ENCODE measurements around the gene ROR1.

The ROR1 gene

GRCh38 chr1:63859480-63860275 is 85.9 kb downstream of the ROR1 start:
- DNase-seq: no peak

- no peak for DNase-seq
Measured at GRCh38 chr1:63861052-63861691, 87.4 kb downstream of the ROR1 start.

DNA sequence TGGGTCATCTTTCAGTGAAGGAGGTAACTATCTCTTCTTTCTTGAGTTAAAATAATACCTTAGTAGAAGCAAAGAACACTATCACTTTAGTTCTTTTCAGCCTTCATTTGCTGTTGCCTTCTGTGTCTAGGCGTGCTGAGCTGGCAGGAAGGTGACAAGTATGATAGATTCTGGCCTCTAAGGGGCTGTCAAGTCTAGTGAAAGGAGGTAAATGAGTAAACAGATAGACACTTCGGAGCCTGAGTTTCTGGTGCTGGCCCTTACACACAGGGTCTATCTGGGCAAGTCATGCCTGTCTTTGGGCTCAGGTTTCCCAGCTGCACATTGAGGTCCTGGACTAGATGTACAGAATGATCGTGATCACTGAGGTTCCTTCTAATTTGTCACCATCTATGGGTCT is 89.3 kb downstream of the ROR1 start:
- no peak for DNase-seq

DNA sequence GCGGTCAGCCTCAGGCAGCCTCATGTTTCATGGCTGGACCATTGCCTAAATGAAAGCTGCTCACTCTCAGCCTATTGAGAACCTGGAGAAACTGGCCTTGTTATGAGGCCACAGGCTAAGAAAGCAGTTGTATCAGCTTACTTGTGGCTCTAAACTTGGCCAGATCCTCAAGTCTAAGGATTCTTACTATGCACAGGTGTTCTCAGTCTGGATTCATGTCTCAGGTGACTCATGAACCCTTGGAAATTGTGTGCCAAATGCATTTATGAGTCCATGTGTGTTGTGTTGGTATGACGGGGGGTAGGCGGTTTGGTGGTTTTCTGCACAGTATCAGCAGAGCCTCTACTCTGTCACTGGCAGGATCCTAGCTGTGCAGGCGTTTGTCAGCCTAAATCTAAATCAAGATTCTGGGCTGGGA is 90.4 kb downstream of the ROR1 start:
- no peak for DNase-seq

DNA sequence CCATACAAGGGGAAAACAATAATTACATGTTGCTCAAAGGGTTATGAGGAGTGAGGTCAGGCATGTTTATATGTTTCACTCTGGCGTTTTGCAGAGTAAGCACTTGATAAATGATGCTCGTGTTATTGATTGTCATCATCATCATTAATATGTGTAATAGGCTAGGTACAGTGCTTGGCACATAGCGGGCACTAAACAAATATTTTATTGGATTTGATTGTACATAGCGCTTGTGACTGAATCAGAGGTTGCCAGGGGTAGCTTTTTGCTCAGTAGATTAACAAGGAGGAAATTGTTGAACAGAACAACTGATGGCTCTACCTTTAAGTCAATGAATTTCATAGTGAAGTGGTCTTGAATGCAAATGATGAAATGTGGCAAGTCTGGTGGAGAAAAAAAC is 91.7 kb downstream of the ROR1 start:
- DNase-seq: no peak

DNA sequence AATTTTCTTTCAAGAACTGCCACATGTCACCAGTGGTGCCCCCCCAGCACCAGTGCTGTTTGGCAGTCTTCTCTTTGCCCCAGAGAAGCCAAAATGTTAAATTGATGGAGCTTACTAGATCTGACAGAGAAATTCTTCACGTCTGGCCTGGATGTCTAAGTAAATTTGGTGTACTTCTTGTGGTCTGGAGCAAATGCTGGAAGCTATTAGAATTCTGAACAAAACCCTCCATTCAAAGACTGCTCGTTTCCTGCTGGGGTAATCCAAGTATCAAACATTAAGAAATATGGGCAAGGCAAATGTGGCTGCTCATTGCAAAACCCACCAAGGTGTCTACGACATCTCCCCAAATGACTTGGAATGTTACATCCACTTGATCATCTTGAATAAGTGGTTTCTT is 92.3 kb downstream of the ROR1 start:
- no peak for DNase-seq

- no peak for DNase-seq
Measured at GRCh38 chr1:63867429-63868176, 93.8 kb downstream of the ROR1 start.

DNA sequence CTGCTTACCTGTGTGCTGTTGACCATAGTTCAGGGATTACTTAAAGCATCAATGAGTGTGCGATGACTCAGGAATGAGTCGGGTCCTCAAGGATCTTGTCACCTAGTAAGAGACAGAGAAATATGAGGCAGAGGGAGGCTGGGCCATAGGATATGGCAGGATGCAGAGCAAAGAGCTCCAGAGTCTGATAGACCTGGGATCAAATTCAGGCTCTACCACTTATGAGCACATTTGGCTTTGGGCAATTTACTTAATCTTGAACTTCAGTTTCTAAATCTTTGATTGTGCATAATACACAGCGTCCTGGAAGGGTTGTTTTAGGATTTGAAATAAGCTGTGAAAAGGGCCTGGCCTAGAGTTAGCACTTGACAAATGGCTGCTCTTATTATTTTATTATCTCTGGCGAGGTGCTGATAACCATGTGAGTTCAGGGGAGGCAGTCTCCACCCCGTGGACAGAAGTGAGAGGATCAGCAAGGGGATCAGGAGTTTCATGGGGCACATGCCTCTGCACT is 94.5 kb downstream of the ROR1 start:
- peak; percentile 8 for DNase-seq

DNA sequence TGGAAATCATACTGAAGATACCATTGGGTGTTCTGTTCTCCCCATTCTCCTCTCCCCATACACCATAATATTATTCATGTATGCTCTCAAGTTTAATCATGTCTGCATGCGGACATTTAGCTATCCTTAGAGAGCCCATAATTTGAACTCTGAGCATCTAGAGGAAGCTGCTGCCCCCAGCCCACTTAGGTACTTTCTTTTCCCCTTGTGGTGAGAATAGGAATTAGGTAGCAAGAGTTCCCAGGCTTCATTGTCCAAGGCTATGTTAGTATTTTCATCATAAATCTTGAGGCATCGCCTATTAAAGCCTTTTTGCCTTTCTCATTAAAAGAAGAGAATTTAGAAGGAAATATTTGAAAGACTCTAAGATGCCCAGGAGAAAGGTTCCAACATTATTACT is 96.3 kb downstream of the ROR1 start:
- no peak for DNase-seq

DNA sequence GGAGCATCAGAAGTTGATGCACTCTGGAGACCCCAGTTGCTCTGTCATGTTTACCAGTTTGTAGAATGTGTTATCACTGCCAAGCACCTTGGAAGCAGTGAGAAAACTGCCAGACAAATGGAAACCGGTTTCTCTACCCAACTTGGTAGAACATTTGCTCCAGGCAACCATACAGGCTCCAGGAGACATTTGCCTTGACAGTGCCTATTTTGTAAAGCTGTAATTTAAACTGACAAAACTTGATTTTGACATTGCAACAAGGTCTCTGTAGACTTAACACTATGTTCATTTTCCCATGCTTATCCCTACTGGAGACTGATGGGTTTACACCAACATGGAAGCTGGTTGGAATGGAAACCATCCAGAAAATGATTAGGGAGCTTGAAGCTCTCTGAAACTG is 97.6 kb downstream of the ROR1 start:
- DNase-seq: no peak

DNA sequence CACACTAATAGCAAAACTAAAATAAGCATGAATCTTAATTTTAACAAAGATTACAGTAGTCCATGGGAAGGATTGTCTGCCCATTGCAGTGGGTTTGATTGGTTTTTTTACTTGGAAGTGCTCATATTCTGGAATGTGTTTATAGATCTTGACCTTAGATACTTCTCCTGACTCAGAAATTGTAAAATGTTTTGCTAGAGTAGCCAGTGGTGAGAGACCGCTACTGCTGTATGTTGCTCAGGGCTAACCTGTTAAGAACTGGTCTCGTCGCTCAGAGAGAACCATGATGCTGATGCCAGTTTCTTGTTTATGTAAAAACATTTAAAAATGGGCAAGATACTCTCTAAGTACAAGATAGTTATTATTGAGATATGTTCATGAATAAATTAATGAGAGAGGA is 99.9 kb downstream of the ROR1 start:
- DNase-seq: peak; percentile 85

DNA sequence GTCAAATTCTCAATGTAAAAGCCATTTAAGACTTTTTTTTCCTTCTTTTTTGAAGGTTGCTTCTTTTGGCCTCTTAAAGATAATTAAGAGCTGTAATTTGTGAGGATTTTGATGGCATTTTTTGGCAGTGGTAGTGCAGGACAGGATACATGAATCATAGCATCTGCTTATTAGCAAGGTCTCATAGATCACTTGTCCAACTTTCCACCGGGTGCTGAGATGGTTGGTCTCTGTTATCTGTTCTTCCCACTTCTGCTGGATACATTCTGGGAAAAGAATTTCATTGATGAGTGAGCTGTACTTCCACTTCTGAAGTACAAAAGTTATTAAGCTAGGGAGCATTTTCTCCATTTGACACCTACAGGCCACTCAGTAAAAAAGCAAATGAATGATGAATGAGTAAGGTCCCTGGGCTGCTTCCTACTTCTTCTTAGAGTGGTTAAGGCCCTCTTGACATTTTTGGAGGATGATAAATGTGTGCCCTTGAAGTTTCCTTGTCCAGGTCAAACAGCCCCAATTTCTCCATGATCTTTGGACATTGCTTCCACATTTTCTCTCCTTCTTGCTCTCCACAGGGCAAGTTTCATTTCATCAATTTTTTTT is 100.6 kb downstream of the ROR1 start:
- peak; percentile 24 for DNase-seq

GRCh38 chr1:63875636-63876035 is 101.8 kb downstream of the ROR1 start:
- DNase-seq: no peak

DNA sequence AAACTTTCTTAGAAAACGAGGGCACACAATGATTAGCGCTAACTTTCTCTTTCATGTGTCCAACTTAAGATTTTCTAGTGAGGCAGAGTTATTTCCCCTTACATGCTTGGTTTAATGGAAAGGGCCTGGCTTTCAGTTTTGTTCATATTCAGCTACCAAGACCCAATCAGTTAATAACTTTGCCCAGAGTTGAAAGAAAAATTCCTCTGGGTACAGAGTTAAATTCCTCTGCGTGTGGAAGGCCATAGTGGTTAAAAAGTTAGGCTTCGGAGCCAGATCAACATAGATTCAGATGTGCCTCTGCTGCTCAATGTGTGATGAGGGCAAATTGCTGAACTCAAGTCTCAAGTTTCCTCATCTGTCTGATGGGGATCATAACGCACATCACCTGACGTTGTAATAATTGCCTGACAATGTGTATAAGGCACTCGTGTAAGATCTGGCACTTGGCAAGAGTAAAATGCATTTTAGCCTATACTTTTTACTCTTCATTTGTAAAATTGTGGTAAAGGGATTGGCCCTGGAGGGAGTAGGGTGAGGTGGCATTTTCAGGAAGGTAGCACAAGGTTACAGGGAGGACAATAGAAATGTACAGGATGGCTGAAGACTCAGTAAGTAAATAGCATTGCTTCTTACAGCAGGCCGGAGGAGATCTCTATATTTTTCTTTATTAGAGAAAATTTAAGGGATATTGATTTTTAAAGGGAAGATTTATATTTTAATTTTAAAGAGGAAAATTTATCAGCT is 103.4 kb downstream of the ROR1 start:
- DNase-seq: no peak

GRCh38 chr1:63877816-63878215 is 104.0 kb downstream of the ROR1 start:
- DNase-seq: peak; percentile 75

DNA sequence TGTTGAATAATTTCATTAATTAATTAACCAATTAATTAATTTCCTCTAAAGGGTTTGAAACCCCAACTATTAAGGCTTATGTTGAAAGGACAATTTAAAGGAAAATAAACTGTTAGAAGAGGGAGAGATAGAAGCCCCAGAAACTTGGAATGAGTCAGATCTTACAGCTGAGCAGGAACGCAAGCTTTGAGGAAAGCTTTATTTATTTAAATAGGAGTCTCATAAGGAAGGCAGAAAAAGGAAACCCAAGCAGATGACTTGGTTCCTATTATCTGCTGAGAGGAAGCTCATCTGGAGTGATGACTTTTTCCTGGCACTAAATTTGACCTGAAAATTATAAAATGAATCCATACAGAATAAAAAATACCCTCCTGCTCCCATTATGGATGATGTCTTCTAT is 105.1 kb downstream of the ROR1 start:
- no peak for DNase-seq

- no peak for DNase-seq
Measured at GRCh38 chr1:63880958-63881576, 107.2 kb downstream of the ROR1 start.

DNA sequence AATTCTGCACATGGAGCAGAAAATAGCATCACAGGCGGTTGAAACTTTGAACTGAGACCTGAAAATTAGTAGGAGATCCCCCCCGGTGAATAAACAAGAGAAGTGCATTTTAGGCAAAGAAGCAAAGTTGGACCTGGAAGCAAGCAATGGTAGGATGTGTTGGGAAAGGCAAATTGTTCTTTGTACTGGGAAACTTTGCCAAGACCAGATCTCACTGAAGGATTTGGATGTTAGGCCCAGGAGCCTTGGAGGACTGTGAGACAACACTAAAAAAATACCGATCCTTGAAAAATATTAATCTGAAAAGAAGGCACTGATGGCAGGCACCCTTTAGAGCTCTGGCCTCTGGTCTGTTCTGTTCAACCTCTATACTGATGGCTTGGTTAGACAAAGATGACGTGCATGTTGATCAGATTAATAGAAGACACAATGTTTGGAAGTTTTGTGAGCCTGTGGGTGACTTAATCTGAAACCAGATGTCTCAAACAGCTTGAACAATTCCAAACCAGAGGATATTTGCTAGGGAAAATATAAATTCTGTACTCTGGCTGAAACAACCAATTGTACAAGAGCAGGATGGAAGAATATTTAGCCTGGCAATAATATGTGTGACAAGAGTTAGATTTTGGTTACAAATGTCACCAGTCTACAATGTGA is 108.4 kb downstream of the ROR1 start:
- no peak for DNase-seq

DNA sequence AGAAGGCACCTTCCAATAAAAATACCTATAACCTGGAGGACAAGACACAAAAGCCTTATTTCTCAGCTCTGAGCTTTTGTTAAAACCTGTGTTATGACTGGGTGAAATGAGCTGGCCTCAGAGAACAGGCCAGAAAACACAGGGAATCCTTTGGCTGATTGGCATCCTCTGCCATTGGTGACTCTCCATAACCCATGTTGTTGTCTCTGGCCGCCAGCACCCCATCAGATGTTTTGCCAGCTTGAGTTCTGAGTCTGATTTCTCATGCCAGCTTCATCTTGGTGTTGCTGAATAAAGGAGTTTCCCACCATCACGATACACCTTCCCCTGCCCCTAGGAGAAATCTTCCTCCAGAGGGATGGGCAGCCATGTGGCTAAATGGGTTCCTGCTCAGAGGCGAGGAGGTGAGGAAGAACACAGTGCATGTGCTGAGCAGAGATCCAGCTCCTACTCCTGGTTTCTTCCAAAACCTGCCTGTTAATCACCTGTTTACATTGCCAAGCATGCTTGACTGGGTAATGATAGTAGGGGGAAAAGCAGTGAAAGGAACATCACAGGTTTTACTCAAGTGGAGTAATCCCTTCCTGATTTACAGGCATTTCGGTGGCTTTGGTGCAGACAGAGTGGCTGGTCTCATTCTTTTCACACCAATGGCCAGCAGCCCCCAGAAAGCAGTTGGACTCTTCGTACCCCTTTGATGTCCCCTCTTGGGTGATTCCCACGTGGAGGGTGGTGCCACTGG is 109.8 kb downstream of the ROR1 start:
- peak; percentile 20 for DNase-seq

DNA sequence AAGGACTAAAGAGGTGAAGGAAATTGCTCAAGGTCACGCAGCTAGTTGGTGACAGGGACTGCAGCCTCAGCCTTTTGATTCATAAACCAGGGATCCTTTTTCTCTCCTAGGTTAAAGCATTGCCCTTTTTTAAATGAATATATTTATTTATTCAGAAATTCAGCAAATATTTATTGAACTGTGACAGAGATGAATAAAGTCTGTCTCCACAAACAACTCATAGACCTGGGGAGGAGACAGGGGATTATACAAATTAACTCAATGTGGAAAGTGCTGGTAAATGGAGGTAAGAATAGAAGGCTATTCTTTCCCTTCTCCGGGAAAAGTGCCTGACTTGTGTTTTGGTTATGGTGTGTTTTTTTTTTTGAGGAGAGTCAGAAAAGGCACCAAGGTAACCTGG is 110.7 kb downstream of the ROR1 start:
- no peak for DNase-seq

DNA sequence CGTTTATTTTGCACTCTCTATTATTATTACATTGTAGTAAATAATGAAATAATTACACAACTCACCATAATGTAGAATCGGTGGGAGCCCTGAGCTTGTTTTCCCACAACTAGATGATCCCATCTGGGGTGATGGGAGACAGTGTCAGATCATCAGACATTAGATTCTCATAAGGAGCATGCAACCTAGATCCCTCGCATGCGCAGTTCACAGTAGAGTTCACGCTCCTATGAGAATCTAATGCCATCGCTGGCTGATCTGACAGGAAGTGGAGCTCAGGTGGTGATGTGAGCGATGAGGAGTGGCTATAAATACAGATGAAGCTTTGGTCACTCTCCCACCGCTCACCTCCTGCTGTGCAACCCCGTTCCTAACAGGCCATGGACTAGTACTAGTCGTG is 112.1 kb downstream of the ROR1 start:
- no peak for DNase-seq
